Breast epithelium (tissue), 4 donors: ENCODE data around the gene SMIM17. TPM values are rescaled to one million over a fixed set of nuclear protein-coding genes. Genes with fewer than 3 reads are reported as not detected.

Experiments used
- DNase-seq, 2 donors: peaks; one replicate each; pipeline ENCODE4 v3.0.0-alpha.2; 2019; ENCODE audit warnings: low spot score in 2 of 2
- H3K27ac ChIP-seq, 2 donors: fragments of 200-600 bp; sonication (generic) in 1 of 2; one replicate each; pipeline ENCODE4 v1.5.1; 2016 to 2019; ENCODE audit warnings: mild to moderate bottlenecking in 1 of 2
- H3K27me3 ChIP-seq, 2 donors: fragments of 200-600 bp; sonication (generic) in 1 of 2; one replicate each; pipeline versions ENCODE4 v1.5.1 to v1.6.0; 2017 to 2019; ENCODE audit warnings: control low read depth in 1 of 2, mild to moderate bottlenecking in 1 of 2
- H3K36me3 ChIP-seq: fragments of 200-600 bp; one replicate; pipeline ENCODE4 v1.5.1; 2019
- H3K4me1 ChIP-seq, 2 donors: fragments of 200-600 bp; sonication (generic); one replicate each; pipeline ENCODE4 v1.5.1; 2016 to 2019; ENCODE audit warnings: control low read depth in 1 of 2
- H3K4me3 ChIP-seq, 3 donors: fragments of 200-600 bp; sonication (generic); 1 replicate in 2 of 3; 2 replicates in 1 of 3; pipeline ENCODE4 v1.5.1; 2016 to 2019; ENCODE audit warnings: mild to moderate bottlenecking in 3 of 3, moderate library complexity in 2 of 3
- H3K9me3 ChIP-seq, 2 donors: fragments of 200-600 bp; sonication (generic) in 1 of 2; one replicate each; pipeline ENCODE4 v1.5.1; 2016 to 2019; ENCODE audit warnings: control low read depth in 1 of 2
- CTCF ChIP-seq, 3 donors: fragments of 450-650 bp; IDR thresholded peaks; one replicate each; pipeline ENCODE4 v1.5.1; 2016 to 2017; ENCODE audit warnings: antibody characterized with exemption in 3 of 3, mild to moderate bottlenecking in 3 of 3, moderate library complexity in 3 of 3
- POLR2A ChIP-seq: fragments of 450-650 bp; IDR thresholded peaks from one replicate; pipeline ENCODE4 v1.6.1; 2016; ENCODE audit warnings: antibody characterized with exemption, mild to moderate bottlenecking, moderate library complexity
- POLR2AphosphoS5 ChIP-seq, 3 donors: sonication (generic); formaldehyde crosslinking; IDR thresholded peaks; one replicate each; pipeline ENCODE4 v1.6.1; 2017; ENCODE audit warnings: antibody characterized with exemption in 3 of 3
- intact Hi-C: fragments of 100-400 bp; cut with DNase I; formaldehyde crosslinking; loops from one replicate; pipeline ENCODE4 v1.15.1; 2023; ENCODE audit warnings: low total_unique reads
- total RNA-seq, 3 donors: library from RNA; depleted of rRNA; stranded (reverse); fragments of >200 nt; gene quantifications; one replicate each; pipeline ENCODE4 v1.1.0, GENCODE V29; 2016

Gene SMIM17
- under 1 TPM in 1 of 3 donors, not detected in 2; 0.33 TPM for total RNA-seq

GRCh38 chr19:56642711-56643459 lies at the start of gene SMIM17:
TSS of gene SMIM17 (plus strand) at chr19:56643159. CDS start at chr19:56645668, 2,509 bp downstream.
- Histone ChIP-seq H3K27me3 (peaks cover 0 to 18% of the 10 kb centered on the region in 2 donors), H3K4me1 (no peaks in the 10 kb centered on the region), H3K36me3 (no peaks in the 10 kb centered on the region), H3K9me3 (peaks cover 4 to 35% of the 10 kb centered on the region in 2 donors), H3K27ac (no peak within 1 kb of the TSS), H3K4me3 (no peak within 1 kb of the TSS)
- intact Hi-C loops, result no loop called here
- no peak for TF ChIP-seq POLR2A
- no peak for TF ChIP-seq CTCF (IDR thresholded peaks at IDR 0.05)
- no peak for TF ChIP-seq POLR2AphosphoS5 (IDR thresholded peaks at IDR 0.05)
- no peak for DNase-seq

- peaks cover 0 to 18% of the 10 kb centered on the region in 2 donors for H3K9me3 ChIP-seq
- H3K27me3 ChIP-seq, result no peaks in the 10 kb centered on the region
- intact Hi-C loops, result no loop called here
- H3K27ac ChIP-seq, result peak overlapping the region in 1 of 2 donors; percentile 48
- TF ChIP-seq POLR2A, result no peak
- no peak for TF ChIP-seq CTCF (IDR thresholded peaks at IDR 0.05)
- no peak for TF ChIP-seq POLR2AphosphoS5 (IDR thresholded peaks at IDR 0.05)
- peak overlapping the region; percentile 87 to 98 (median 93) for H3K4me3 ChIP-seq
- no peak for DNase-seq
- H3K4me1 ChIP-seq, result peaks cover 0 to 6% of the 10 kb centered on the region in 2 donors
- no peaks in the 10 kb centered on the region for H3K36me3 ChIP-seq
Measured at GRCh38 chr19:56594446-56594782, 48.5 kb upstream of the SMIM17 start.

- Histone ChIP-seq H3K36me3 (no peaks in the 10 kb centered on the region), H3K27ac (peak within 1 kb of the TSS; percentile 48 to 70), H3K4me1 (peaks cover 0 to 6% of the 10 kb centered on the region in 2 donors), H3K9me3 (peaks cover 0 to 13% of the 10 kb centered on the region in 2 donors), H3K27me3 (no peaks in the 10 kb centered on the region), H3K4me3 (peak within 1 kb of the TSS; percentile 87 to 98 (median 93))
- peak; percentile 73 to 85 for DNase-seq
- TF ChIP-seq POLR2A, result no peak
- TF ChIP-seq POLR2AphosphoS5 (IDR thresholded peaks at IDR 0.05), result peak in 2 of 3 donors; percentile 19 to 47
- TF ChIP-seq CTCF (IDR thresholded peaks at IDR 0.05), result no peak
- intact Hi-C loops, result no loop called here
Measured at GRCh38 chr19:56594783-56595547, 48.0 kb upstream of the SMIM17 start, which contains the start of gene ZNF71. TSS of gene ZNF71 (plus strand) at chr19:56595302. CDS start at chr19:56601559, 6,257 bp downstream.

GRCh38 chr19:56595548-56595899 lies 47.4 kb upstream of the SMIM17 start:
- intact Hi-C loops, result no loop called here
- Histone ChIP-seq H3K27me3 (no peaks in the 10 kb centered on the region), H3K36me3 (no peaks in the 10 kb centered on the region), H3K4me3 (peak overlapping the region; percentile 87 to 98 (median 93)), H3K27ac (peak overlapping the region; percentile 48 to 70), H3K9me3 (peaks cover 0 to 10% of the 10 kb centered on the region in 2 donors), H3K4me1 (peaks cover 0 to 6% of the 10 kb centered on the region in 2 donors)
- TF ChIP-seq POLR2AphosphoS5 (IDR thresholded peaks at IDR 0.05) (no peak), CTCF (IDR thresholded peaks at IDR 0.05) (no peak), POLR2A (no peak)
- DNase-seq, result no peak

GRCh38 chr19:56596676-56597075 lies 46.3 kb upstream of the SMIM17 start:
- DNase-seq, result no peak
- H3K27ac ChIP-seq, result no peak overlapping the region
- peak overlapping the region in 1 of 3 donors; percentile 93 for H3K4me3 ChIP-seq
- intact Hi-C loops, result no loop called here
- H3K27me3 ChIP-seq, result no peaks in the 10 kb centered on the region
- H3K9me3 ChIP-seq, result peaks cover 0 to 21% of the 10 kb centered on the region in 2 donors
- H3K4me1 ChIP-seq, result peaks cover 0 to 6% of the 10 kb centered on the region in 2 donors
- TF ChIP-seq CTCF (IDR thresholded peaks at IDR 0.05), result no peak
- peaks cover 4% of the 10 kb centered on the region for H3K36me3 ChIP-seq
